ENCODE data around the gene BACH2.

- no peak for TF ChIP-seq CTCF (optimal IDR thresholded peaks at IDR 0.05 in 1 of 3, IDR thresholded peaks at IDR 0.05 in 1 of 3, conservative IDR thresholded peaks at IDR 0.05 in 1 of 3; ENCODE audit: extremely low read depth in 1 of 3, insufficient read depth in 2 of 3, low read length in 3 of 3)
- TF ChIP-seq EZH2 (IDR thresholded peaks at IDR 0.05; ENCODE audit: low read length) = no peak
Measured at GRCh38 chr6:89989742-89990141, 306.9 kb downstream of the BACH2 start.

Measured in keratinocyte (primary cell).